Measurements from ENCODE around the gene APOBEC3H. TPM values are rescaled to one million over a fixed set of nuclear protein-coding genes. Genes with fewer than 3 reads are reported as not detected.
"Not testable (repeated sequence)": the region's sequence is repeated elsewhere in the genome, so short reads cannot be mapped to it uniquely, and the experiment has no call there.

The APOBEC3H gene
- total RNA-seq (1 to 10 TPM in 2 of 9 donors, under 1 TPM in 4, not detected in 3; 0.32 to 8.6 (median 0.74) TPM), polyA plus RNA-seq (1 to 10 TPM in 1 of 3 donors, under 1 TPM in 2; 0.15 to 1.8 (median 0.51) TPM)
- long read RNA-seq, donor 1 = 0 reads
- long read RNA-seq, donor 2 = 0 reads
- long read RNA-seq, donor 3 = 0 reads
- long read RNA-seq, donor 4, partial matches to known transcripts = 0 of 1 reads
- long read RNA-seq, donor 4, other reads (novel, unspliced or antisense) = 0 of 1 reads
- long read RNA-seq, donor 5 = 0 reads
- long read RNA-seq, donor 6 = 0 reads
- long read RNA-seq, donor 7 = 0 reads
- long read RNA-seq, donor 8 = 0 reads
- long read RNA-seq, donor 9 = 0 reads
- long read RNA-seq, donor 10 = 0 reads

DNA sequence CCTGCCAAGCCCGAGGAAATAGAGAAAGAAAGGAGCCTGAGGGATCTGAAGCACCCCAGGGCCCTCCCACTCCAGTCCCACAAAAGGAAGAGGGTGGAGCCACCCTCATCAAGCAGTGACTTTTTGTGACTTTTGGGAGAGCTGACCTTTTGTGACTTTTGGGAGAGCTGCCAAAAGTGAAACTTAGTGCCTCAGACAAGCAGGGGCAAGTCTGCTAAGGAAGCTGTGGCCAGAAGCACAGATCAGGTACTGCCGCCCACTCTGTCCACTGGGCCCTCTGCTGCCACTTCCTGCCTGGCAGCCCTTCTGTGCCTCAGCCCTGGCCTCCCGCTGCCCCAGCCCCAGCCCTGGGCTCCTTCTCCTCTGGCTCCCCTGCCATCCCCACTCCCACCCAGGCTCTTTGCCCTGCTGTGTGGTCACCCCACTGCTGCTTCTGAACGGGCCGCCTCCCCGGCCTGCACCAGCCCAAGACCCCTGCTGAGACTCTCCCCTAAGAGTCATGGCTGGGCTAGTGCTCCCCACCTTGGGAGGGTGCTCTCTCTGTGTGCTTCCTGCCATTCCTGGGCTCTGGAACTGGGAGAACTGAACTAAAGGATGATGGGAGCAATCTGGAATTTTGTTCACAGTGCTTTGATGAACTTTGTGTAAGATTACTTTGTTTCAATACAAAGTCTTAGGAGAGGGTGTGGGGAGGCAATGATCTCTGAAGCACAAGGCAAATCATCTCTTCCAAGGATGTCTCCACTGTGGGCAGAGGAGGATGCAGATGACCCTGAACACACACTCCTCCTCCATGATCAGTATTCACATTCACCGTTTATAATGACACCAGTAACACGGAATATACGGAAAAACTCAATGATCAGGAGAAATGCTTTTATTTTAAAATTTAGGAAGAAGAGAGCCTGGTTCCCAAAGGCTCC, at the start of gene APOBEC3H:
TSS of gene APOBEC3H (plus strand) at position 147 of the 923 bp plus-strand sequence. CDS start 3,035 bp downstream, outside the sequence.
- intact Hi-C loops (cut with DNase I) = no loop called here
- 72 to 77% (median 76%) methylated on average over 7 to 9 of the region's 9 CpGs for WGBS, 4 donors
- Histone ChIP-seq H3K9me3 (replicated peaks in 1 of 3) (no peaks in the 10 kb centered on the region), H3K27me3 (no peaks in the 10 kb centered on the region), H3K36me3 (replicated peaks in 1 of 2) (no peaks in the 10 kb centered on the region), H3K4me3 (no peak within 1 kb of the TSS), H3K4me1 (replicated peaks in 1 of 2) (no peaks in the 10 kb centered on the region), H3K27ac (peak within 1 kb of the TSS in 1 of 5 donors; percentile 44)
- peak in 3 of 7 donors; percentile 25 to 64 (median 26) for DNase-seq
- no peak for TF ChIP-seq CTCF (IDR thresholded peaks at IDR 0.05)
- TF ChIP-seq POLR2A (IDR thresholded peaks at IDR 0.05) = no peak

DNA sequence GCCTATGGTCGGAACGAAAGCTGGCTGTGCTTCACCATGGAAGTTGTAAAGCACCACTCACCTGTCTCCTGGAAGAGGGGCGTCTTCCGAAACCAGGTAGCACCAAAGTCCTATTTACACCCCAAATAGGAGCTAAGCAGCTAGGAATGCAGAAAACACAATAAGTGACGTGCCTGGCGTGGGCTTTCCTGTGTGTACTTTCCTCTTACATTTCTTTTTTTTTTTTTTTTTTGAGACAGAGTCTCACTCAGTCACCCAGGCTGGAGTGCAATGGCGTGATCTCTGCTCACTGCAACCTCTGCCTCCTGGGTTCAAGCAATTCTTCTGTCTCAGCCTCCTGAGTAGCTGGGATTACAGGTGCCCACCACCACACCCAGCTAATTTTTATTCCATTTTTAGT, 47.6 kb upstream of the APOBEC3H start:
- H3K27me3 ChIP-seq; DNase-seq; H3K4me1 ChIP-seq (replicated peaks in 1 of 2); H3K9me3 ChIP-seq (replicated peaks in 1 of 3); intact Hi-C loops (cut with DNase I); H3K36me3 ChIP-seq (replicated peaks in 1 of 2); H3K27ac ChIP-seq; H3K4me3 ChIP-seq: not testable (repeated sequence)
- WGBS, 4 donors = 84 to 89% (median 88%) methylated on average over 7 of the region's 7 CpGs

DNA sequence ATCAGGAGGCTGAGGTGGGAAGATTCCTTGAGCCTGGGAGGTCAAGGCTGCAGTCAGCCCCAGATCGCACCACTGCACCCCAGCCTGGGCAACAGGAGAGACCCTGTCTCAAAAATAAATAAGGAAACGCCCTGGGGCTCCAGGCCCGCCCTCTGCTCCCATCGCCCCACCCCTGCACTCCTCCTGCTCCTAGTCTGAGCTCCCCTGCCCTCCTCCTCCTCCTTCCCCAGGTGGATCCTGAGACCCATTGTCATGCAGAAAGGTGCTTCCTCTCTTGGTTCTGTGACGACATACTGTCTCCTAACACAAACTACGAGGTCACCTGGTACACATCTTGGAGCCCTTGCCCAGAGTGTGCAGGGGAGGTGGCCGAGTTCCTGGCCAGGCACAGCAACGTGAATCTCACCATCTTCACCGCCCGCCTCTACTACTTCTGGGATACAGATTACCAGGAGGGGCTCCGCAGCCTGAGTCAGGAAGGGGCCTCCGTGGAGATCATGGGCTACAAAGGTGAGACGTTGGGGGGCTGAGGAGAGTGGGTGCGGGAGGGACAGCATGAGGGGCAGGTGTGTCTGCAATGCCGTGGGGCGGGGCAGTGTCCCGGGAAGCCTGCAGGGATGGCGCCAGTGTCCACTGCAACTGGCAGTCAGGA, 45.1 kb upstream of the APOBEC3H start:
- H3K4me1 ChIP-seq (replicated peaks in 1 of 2); H3K27me3 ChIP-seq; H3K4me3 ChIP-seq; intact Hi-C loops (cut with DNase I); H3K9me3 ChIP-seq (replicated peaks in 1 of 3); H3K27ac ChIP-seq; H3K36me3 ChIP-seq (replicated peaks in 1 of 2); DNase-seq: not testable (repeated sequence)
- 74 to 83% (median 78%) methylated on average over 10 to 16 of the region's 18 CpGs for WGBS, 4 donors

- intact Hi-C loops (cut with DNase I) = no loop called here
- no peak overlapping the region for H3K27ac ChIP-seq
- no peaks in the 10 kb centered on the region for H3K36me3 ChIP-seq (replicated peaks in 1 of 2)
- DNase-seq = no peak
- TF ChIP-seq CTCF (IDR thresholded peaks at IDR 0.05) (no peak), POLR2A (IDR thresholded peaks at IDR 0.05) (no peak)
- H3K27me3 ChIP-seq = no peaks in the 10 kb centered on the region
- H3K9me3 ChIP-seq (replicated peaks in 1 of 3) = no peaks in the 10 kb centered on the region
- H3K4me3 ChIP-seq = no peak overlapping the region
- H3K4me1 ChIP-seq (replicated peaks in 1 of 2) = no peaks in the 10 kb centered on the region
- WGBS, 4 donors = 90 to 96% (median 93%) methylated on average over 11 of the region's 11 CpGs
Observed at GRCh38 chr22:39055658-39056057, 41.4 kb upstream of the APOBEC3H start.

DNA sequence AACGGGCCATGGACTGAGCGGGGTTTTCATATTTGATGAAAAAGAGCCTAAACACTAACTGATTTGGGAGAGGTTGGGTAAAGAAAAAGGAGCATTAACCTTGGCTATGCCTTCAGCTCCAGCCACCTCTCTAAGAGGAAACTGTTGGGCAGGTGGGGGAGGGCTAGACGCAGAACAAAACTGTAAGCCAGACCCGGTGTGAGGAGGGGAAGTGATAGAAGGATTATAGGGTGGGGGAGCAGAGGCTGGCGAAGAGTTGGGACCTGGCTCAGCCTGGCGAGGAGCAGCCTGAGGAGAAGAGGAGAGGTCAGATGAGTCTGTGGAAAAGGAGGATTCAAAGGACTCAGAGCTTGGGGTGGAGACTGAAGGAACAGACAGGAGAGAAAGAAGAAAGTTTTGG, 35.8 kb upstream of the APOBEC3H start:
- H3K27ac ChIP-seq; DNase-seq; H3K4me1 ChIP-seq (replicated peaks in 1 of 2); intact Hi-C loops (cut with DNase I); H3K36me3 ChIP-seq (replicated peaks in 1 of 2); H3K4me3 ChIP-seq; H3K27me3 ChIP-seq; H3K9me3 ChIP-seq (replicated peaks in 1 of 3): not testable (repeated sequence)
- 66 to 79% (median 73%) methylated on average over 6 of the region's 6 CpGs for WGBS, 4 donors

GRCh38 chr22:39061951-39062350, 35.1 kb upstream of the APOBEC3H start:
- H3K9me3 ChIP-seq (replicated peaks in 1 of 3); H3K36me3 ChIP-seq (replicated peaks in 1 of 2); intact Hi-C loops (cut with DNase I); H3K4me3 ChIP-seq; DNase-seq; H3K27me3 ChIP-seq; H3K4me1 ChIP-seq (replicated peaks in 1 of 2); H3K27ac ChIP-seq: not testable (repeated sequence)
- WGBS, 4 donors = 80 to 94% (median 84%) methylated on average over 10 of the region's 10 CpGs

DNA sequence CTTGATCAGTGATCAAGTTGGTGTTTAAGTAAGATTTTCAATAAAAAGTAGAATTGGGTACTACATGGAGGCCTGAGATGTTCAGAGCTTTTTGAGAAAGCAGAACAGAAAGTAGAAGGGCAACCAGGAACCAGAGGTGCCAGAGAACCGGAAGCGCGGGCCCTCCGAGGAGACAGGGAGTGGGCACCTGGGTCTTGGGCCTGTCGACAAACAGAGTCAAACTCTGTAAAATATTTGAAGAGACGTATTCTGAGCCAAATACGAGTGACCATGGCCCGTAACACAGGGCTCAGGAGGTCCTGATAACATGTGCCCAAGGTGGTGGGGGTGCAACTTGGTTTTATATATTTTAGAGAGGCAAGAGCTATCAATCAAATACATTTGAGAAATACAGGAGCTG, 33.1 kb upstream of the APOBEC3H start:
- H3K9me3 ChIP-seq (replicated peaks in 1 of 3); H3K36me3 ChIP-seq (replicated peaks in 1 of 2); H3K27me3 ChIP-seq; H3K4me3 ChIP-seq; H3K27ac ChIP-seq; H3K4me1 ChIP-seq (replicated peaks in 1 of 2); intact Hi-C loops (cut with DNase I); DNase-seq: not testable (repeated sequence)
- 72 to 91% (median 80%) methylated on average over 8 of the region's 8 CpGs for WGBS, 4 donors

DNA sequence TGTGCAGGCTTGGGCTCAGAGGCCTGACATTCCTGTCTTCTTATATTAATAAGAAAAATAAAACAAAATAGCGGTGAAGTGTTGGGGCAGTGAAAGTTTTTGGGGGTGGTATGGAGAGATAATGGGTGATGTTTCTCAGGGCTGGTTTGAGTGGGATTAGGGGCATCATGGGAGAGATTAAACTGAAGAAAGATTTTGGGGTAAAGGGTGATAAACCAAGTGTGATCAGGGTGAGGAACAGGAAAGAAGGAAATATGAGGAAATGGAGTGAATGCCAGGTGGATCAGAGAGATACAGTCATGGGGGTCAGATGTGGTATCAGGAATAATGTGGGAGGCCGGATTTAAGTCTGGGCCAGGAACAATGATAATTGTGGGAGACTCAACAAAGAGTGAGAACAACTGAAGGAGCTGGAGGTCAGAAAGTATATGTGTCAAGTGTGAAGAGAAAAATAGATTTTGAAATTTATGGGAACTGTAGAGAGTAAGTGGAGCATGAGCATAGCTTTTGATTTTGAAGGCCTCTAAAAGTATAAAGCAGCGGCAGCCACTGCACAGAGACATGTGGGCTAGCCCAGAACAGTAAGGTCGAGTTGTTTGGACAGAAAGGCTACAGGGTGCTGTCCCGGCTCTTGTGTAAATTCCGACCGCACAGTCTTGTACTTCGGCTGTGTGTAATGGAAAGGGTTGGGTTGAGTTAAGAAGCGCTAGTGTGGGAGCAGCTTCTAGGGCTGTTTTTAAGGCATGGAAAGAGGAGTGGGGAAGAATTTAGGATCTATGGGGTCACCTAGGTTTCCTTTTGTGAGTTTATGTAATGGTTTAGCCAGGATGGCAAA, 30.4 kb upstream of the APOBEC3H start:
- H3K36me3 ChIP-seq (replicated peaks in 1 of 2); intact Hi-C loops (cut with DNase I); H3K27ac ChIP-seq; DNase-seq; H3K9me3 ChIP-seq (replicated peaks in 1 of 3); H3K4me3 ChIP-seq; H3K27me3 ChIP-seq; H3K4me1 ChIP-seq (replicated peaks in 1 of 2): not testable (repeated sequence)
- WGBS, 4 donors = 90 to 93% (median 92%) methylated on average over 9 of the region's 9 CpGs

Data from adrenal gland (tissue), 19 donors.